Stimulated activated effector memory CD8-positive, alpha-beta T cell treated with anti-CD3 and anti-CD28 coated beads, Interleukin-12 subunit alpha, Interleukin-12 subunit beta, amount 100 ng/mL, for 72 hours (primary cell): ENCODE results near the gene DNMT3A.
A peak's percentile ranks its signal among the peaks of the same experiment; 100 is the strongest.

Experiments used
- ATAC-seq: fragments of 150-1000 bp; cut with Tn5 transposase; 2 replicates; pipeline ENCODE4 v1.10.0; 2021
- DNase-seq, 2 donors: peaks; one replicate each; pipeline ENCODE4 v3.0.0; 2021 to 2022; ENCODE audit warnings: low spot score in 2 of 2
- H3K27ac Mint-ChIP-seq: one replicate; pipeline ENCODE4 v1.8.0; 2022; ENCODE audit warnings: mild to moderate bottlenecking, mixed read lengths
- H3K36me3 Mint-ChIP-seq: one replicate; pipeline ENCODE4 v1.8.0; 2022; ENCODE audit warnings: mild to moderate bottlenecking, mixed read lengths
- H3K4me1 Mint-ChIP-seq: one replicate; pipeline ENCODE4 v1.8.0; 2022; ENCODE audit warnings: mixed read lengths
- H3K4me3 Mint-ChIP-seq: one replicate; pipeline ENCODE4 v1.8.0; 2022; ENCODE audit warnings: mild to moderate bottlenecking, mixed read lengths
- H3K9me3 Mint-ChIP-seq: one replicate; pipeline ENCODE4 v1.8.0; 2022; ENCODE audit warnings: mixed read lengths

The DNMT3A gene

GRCh38 chr2:25342372-25343186 is 854 bp upstream of the DNMT3A start:
- H3K36me3 Mint-ChIP-seq: peaks cover 15% of the 10 kb centered on the region
- H3K9me3 Mint-ChIP-seq: no peaks in the 10 kb centered on the region
- H3K27ac Mint-ChIP-seq: peak overlapping the region; percentile 89
- DNase-seq (peak; percentile 70 to 92), ATAC-seq (peak; percentile 90)
- H3K4me1 Mint-ChIP-seq: peaks cover 32% of the 10 kb centered on the region
- H3K4me3 Mint-ChIP-seq: peak overlapping the region; percentile 75

- peak; percentile 17 for ATAC-seq
- Mint-ChIP-seq H3K27ac (no peak overlapping the region), H3K4me3 (peak overlapping the region; percentile 75), H3K9me3 (no peaks in the 10 kb centered on the region), H3K36me3 (peaks cover 15% of the 10 kb centered on the region), H3K4me1 (peaks cover 37% of the 10 kb centered on the region)
- no peak for DNase-seq
Measured at GRCh38 chr2:25341011-25341727, 556 bp downstream of the DNMT3A start.

GRCh38 chr2:25340181-25340921 is 1.4 kb downstream of the DNMT3A start:
- Mint-ChIP-seq H3K4me3 (peak overlapping the region; percentile 65), H3K4me1 (peaks cover 44% of the 10 kb centered on the region), H3K9me3 (no peaks in the 10 kb centered on the region), H3K36me3 (peaks cover 15% of the 10 kb centered on the region), H3K27ac (peak overlapping the region; percentile 74)
- ATAC-seq (no peak), DNase-seq (no peak)

- H3K4me3 Mint-ChIP-seq: peak overlapping the region; percentile 65
- H3K4me1 Mint-ChIP-seq: peaks cover 50% of the 10 kb centered on the region
- ATAC-seq (no peak), DNase-seq (no peak)
- no peaks in the 10 kb centered on the region for H3K9me3 Mint-ChIP-seq
- H3K27ac Mint-ChIP-seq: peak overlapping the region; percentile 74
- H3K36me3 Mint-ChIP-seq: peaks cover 15% of the 10 kb centered on the region
Measured at GRCh38 chr2:25339791-25340180, 1.9 kb downstream of the DNMT3A start.

GRCh38 chr2:25339211-25339674 is 2.5 kb downstream of the DNMT3A start:
- Mint-ChIP-seq H3K36me3 (peaks cover 15% of the 10 kb centered on the region), H3K27ac (peak overlapping the region; percentile 74), H3K4me1 (peaks cover 55% of the 10 kb centered on the region), H3K9me3 (no peaks in the 10 kb centered on the region), H3K4me3 (peak overlapping the region; percentile 65)
- DNase-seq (no peak), ATAC-seq (no peak)

GRCh38 chr2:25338401-25338800 is 3.3 kb downstream of the DNMT3A start:
- ATAC-seq (no peak), DNase-seq (no peak)

GRCh38 chr2:25337891-25338290 is 3.8 kb downstream of the DNMT3A start:
- Mint-ChIP-seq H3K4me3 (no peak overlapping the region), H3K27ac (peak overlapping the region; percentile 83), H3K9me3 (no peaks in the 10 kb centered on the region), H3K36me3 (peaks cover 15% of the 10 kb centered on the region), H3K4me1 (peaks cover 63% of the 10 kb centered on the region)
- ATAC-seq (no peak), DNase-seq (no peak)

More at GRCh38 chr2:25338401-25338800, 3.3 kb downstream of the DNMT3A start:
- no peak overlapping the region for H3K4me3 Mint-ChIP-seq
- H3K27ac Mint-ChIP-seq: no peak overlapping the region
- H3K36me3 Mint-ChIP-seq: peaks cover 15% of the 10 kb centered on the region
- H3K4me1 Mint-ChIP-seq: peaks cover 60% of the 10 kb centered on the region
- no peaks in the 10 kb centered on the region for H3K9me3 Mint-ChIP-seq

- ATAC-seq: no peak
- Mint-ChIP-seq H3K4me3 (peak overlapping the region; percentile 16), H3K4me1 (peaks cover 69% of the 10 kb centered on the region), H3K9me3 (no peaks in the 10 kb centered on the region), H3K27ac (peak overlapping the region; percentile 83), H3K36me3 (peaks cover 16% of the 10 kb centered on the region)
- no peak for DNase-seq
Measured at GRCh38 chr2:25337276-25337675, 4.4 kb downstream of the DNMT3A start.

- peaks cover 22% of the 10 kb centered on the region for H3K36me3 Mint-ChIP-seq
- H3K9me3 Mint-ChIP-seq: no peaks in the 10 kb centered on the region
- no peak overlapping the region for H3K4me3 Mint-ChIP-seq
- ATAC-seq (no peak), DNase-seq (no peak)
- H3K27ac Mint-ChIP-seq: peak overlapping the region; percentile 83
- peaks cover 78% of the 10 kb centered on the region for H3K4me1 Mint-ChIP-seq
Measured at GRCh38 chr2:25336383-25336841, 5.3 kb downstream of the DNMT3A start.

GRCh38 chr2:25335971-25336370 is 5.8 kb downstream of the DNMT3A start:
- peak overlapping the region; percentile 83 for H3K27ac Mint-ChIP-seq
- no peak overlapping the region for H3K4me3 Mint-ChIP-seq
- peaks cover 82% of the 10 kb centered on the region for H3K4me1 Mint-ChIP-seq
- H3K36me3 Mint-ChIP-seq: peaks cover 26% of the 10 kb centered on the region
- DNase-seq (no peak), ATAC-seq (no peak)
- no peaks in the 10 kb centered on the region for H3K9me3 Mint-ChIP-seq

GRCh38 chr2:25335204-25335603 is 6.5 kb downstream of the DNMT3A start:
- Mint-ChIP-seq H3K9me3 (no peaks in the 10 kb centered on the region), H3K4me1 (peaks cover 89% of the 10 kb centered on the region)

GRCh38 chr2:25334482-25334881 is 7.2 kb downstream of the DNMT3A start:
- H3K36me3 Mint-ChIP-seq: peaks cover 27% of the 10 kb centered on the region
- peaks cover 90% of the 10 kb centered on the region for H3K4me1 Mint-ChIP-seq
- H3K9me3 Mint-ChIP-seq: no peaks in the 10 kb centered on the region
- H3K4me3 Mint-ChIP-seq: no peak overlapping the region
- H3K27ac Mint-ChIP-seq: peak overlapping the region; percentile 40
- DNase-seq (no peak), ATAC-seq (no peak)

More at GRCh38 chr2:25335204-25335603, 6.5 kb downstream of the DNMT3A start:
- no peak for DNase-seq
- peak overlapping the region; percentile 83 for H3K27ac Mint-ChIP-seq
- peaks cover 32% of the 10 kb centered on the region for H3K36me3 Mint-ChIP-seq
- H3K4me3 Mint-ChIP-seq: no peak overlapping the region
- ATAC-seq: no peak

GRCh38 chr2:25333981-25334380 is 7.7 kb downstream of the DNMT3A start:
- Mint-ChIP-seq H3K9me3 (no peaks in the 10 kb centered on the region), H3K36me3 (peaks cover 23% of the 10 kb centered on the region), H3K4me3 (no peak overlapping the region), H3K4me1 (peaks cover 87% of the 10 kb centered on the region), H3K27ac (peak overlapping the region; percentile 40)
- ATAC-seq (no peak), DNase-seq (no peak)

- peak overlapping the region; percentile 81 for H3K27ac Mint-ChIP-seq
- DNase-seq (no peak), ATAC-seq (no peak)
- H3K4me1 Mint-ChIP-seq: peaks cover 78% of the 10 kb centered on the region
- H3K4me3 Mint-ChIP-seq: no peak overlapping the region
- peaks cover 3% of the 10 kb centered on the region for H3K9me3 Mint-ChIP-seq
- H3K36me3 Mint-ChIP-seq: peaks cover 34% of the 10 kb centered on the region
Measured at GRCh38 chr2:25332571-25332970, 9.2 kb downstream of the DNMT3A start.
